A673 (cell line): ENCODE data around the gene PHAX. TPM values are rescaled to one million over a fixed set of nuclear protein-coding genes. Genes with fewer than 3 reads are reported as not detected.
"Not testable (repeated sequence)": the region's sequence is repeated elsewhere in the genome, so short reads cannot be mapped to it uniquely, and the experiment has no call there.

ENCODE experiments used
- BruUV-seq: library from RNA; stranded (reverse); fragments of 400-500 nt; replicated peaks from 2 replicates; lab custom pipeline; 2021; lab: Mats Ljungman, UMichigan
- CTCF ChIA-PET: fragments of 300-600 bp; sonication (Branson Sonifier 250); formaldehyde crosslinking; loops from one replicate; lab custom pipeline; 2022; ENCODE audit warnings: antibody characterized with exemption; lab: Charles Lee
- POLR2A ChIA-PET: fragments of 300-600 bp; sonication (Branson Sonifier 250); formaldehyde crosslinking; loops from one replicate; lab custom pipeline; 2022; ENCODE audit warnings: antibody characterized with exemption; ENCODE audit not compliant: low non-redundant PET; lab: Charles Lee
- DNase-seq: peaks from one replicate; pipeline ENCODE4 v3.0.0-alpha.2; 2015; ENCODE audit warnings: low spot score
- H3K27ac ChIP-seq: fragments of 200-600 bp; sonication (generic); 2 replicates; pipeline ENCODE4 v1.5.1; 2016; ENCODE audit warnings: mixed run types, low read depth, mild to moderate bottlenecking, mixed read lengths, antibody characterized with exemption, low read length; ENCODE audit not compliant: poor library complexity, severe bottlenecking
- H3K27me3 ChIP-seq: fragments of 200-600 bp; sonication (generic); replicated peaks from 2 replicates; pipeline ENCODE4 v1.6.1; 2017; ENCODE audit warnings: mixed run types, low read depth, mild to moderate bottlenecking, mixed read lengths, antibody characterized with exemption, low read length; ENCODE audit not compliant: insufficient read depth, poor library complexity
- H3K36me3 ChIP-seq: fragments of 200-600 bp; sonication (generic); 2 replicates; pipeline ENCODE4 v1.6.1; 2016; ENCODE audit warnings: mixed run types, mild to moderate bottlenecking, mixed read lengths, antibody characterized with exemption, low read length; ENCODE audit not compliant: insufficient read depth, poor library complexity, severe bottlenecking
- H3K4me1 ChIP-seq: fragments of 200-600 bp; sonication (generic); 2 replicates; pipeline ENCODE4 v1.6.1; 2017; ENCODE audit warnings: mixed run types, mild to moderate bottlenecking, mixed read lengths, antibody characterized with exemption, low read length; ENCODE audit not compliant: insufficient read depth, poor library complexity, severe bottlenecking
- H3K4me3 ChIP-seq: fragments of 200-600 bp; sonication (generic); 2 replicates; pipeline ENCODE4 v1.5.1; 2016; ENCODE audit warnings: low read depth, mixed run types, mild to moderate bottlenecking, mixed read lengths, low read length; ENCODE audit not compliant: poor library complexity, severe bottlenecking
- H3K9me3 ChIP-seq: fragments of 200-600 bp; sonication (generic); 2 replicates; pipeline ENCODE4 v1.6.1; 2016; ENCODE audit warnings: mixed run types, low read depth, mild to moderate bottlenecking, mixed read lengths, antibody characterized with exemption, low read length; ENCODE audit not compliant: poor library complexity, severe bottlenecking
- CTCF ChIP-seq: fragments of 300-800, 200-600 bp; sonication (generic); conservative IDR thresholded peaks from 2 replicates; pipeline ENCODE4 v1.5.1; 2017; ENCODE audit warnings: low read depth, mild to moderate bottlenecking, antibody characterized with exemption, low read length, moderate library complexity, mixed read lengths
- EZH2 ChIP-seq: fragments of 200-600 bp; sonication (generic); IDR thresholded peaks from 2 replicates; pipeline ENCODE4 v1.6.1; 2017; ENCODE audit warnings: borderline replicate concordance, low read depth, mild to moderate bottlenecking, mixed read lengths, antibody characterized with exemption, low read length; ENCODE audit not compliant: poor library complexity, severe bottlenecking
- intact Hi-C: fragments of 100-400 bp; cut with micrococcal nuclease; formaldehyde crosslinking; loops from one replicate; pipeline ENCODE4 v1.10.0; 2022; ENCODE audit not compliant: unreplicated experiment
- total RNA-seq: library from RNA; stranded (reverse); gene quantifications from 2 replicates; pipeline ENCODE4 v1.2.3, GENCODE V29; 2021

The PHAX gene
- total RNA-seq, 1 experiment from 2014 or later: 71.3 TPM

DNA sequence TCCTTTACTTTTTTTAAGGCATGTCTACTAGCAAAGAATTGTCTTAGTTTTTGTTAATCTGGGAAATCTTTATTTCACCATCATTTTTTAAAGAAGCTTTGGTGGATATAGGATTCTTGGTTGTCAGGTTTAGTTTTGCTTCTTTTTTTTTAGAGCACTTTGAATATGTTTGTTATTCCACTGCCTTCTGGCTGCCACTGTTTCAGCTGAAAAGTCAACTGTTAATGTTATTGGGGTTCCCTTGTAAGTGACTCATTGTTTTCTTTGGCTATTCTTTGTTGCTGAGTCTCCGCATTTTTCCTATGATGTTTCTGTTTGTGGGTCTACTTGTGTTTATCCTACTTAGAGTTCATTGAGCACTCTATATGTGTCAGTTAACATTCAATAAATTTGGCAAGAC, 44.4 kb downstream of the PHAX start:
- Histone ChIP-seq H3K9me3 (peaks cover 6% of the 10 kb centered on the region), H3K27ac (no peak overlapping the region), H3K4me1 (no peaks in the 10 kb centered on the region), H3K4me3 (no peak overlapping the region), H3K36me3 (no peaks in the 10 kb centered on the region), H3K27me3 (no peaks in the 10 kb centered on the region)
- TF ChIP-seq CTCF (no peak), EZH2 (no peak)
- intact Hi-C loops: no loop called here
- ChIA-PET POLR2A (no interaction called here), CTCF (no interaction called here)
- no TSS peak for BruUV-seq
- DNase-seq: no peak

DNA sequence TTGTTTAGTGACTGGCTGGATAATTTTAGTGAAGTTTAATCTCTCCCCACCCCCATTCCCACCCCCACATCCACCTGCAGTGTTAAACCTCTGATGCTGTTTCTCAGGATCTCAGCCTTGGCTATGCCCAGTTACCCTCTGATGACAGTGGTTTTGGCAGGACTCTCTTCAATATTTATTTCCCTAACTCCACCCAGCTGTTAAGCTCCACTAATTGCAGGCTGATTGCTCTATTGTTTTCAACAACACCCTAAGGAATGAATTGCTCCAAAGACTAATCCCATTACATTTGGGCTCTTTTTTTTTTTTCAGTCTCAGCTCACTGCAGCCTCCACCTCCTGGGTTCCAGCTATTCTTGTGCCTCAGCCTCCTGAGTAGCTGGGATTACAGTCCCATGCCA, 46.3 kb downstream of the PHAX start:
- Histone ChIP-seq H3K27ac (no peak overlapping the region), H3K4me3 (no peak overlapping the region), H3K9me3 (peaks cover 6% of the 10 kb centered on the region), H3K27me3 (no peaks in the 10 kb centered on the region), H3K4me1 (peaks cover 11% of the 10 kb centered on the region), H3K36me3 (no peaks in the 10 kb centered on the region)
- no TSS peak for BruUV-seq
- TF ChIP-seq CTCF (no peak), EZH2 (no peak)
- ChIA-PET CTCF (interaction anchor here (0.6 kb wide), 1 partner anchor 52 kb away, joined by 4 read pairs; the partner anchor contains the start of gene ALDH7A1), POLR2A (no interaction called here)
- intact Hi-C loops: no loop called here
- no peak for DNase-seq

- TF ChIP-seq CTCF (no peak), EZH2 (no peak)
- BruUV-seq: no TSS peak
- H3K9me3 ChIP-seq: peaks cover 6% of the 10 kb centered on the region
- H3K36me3 ChIP-seq: no peaks in the 10 kb centered on the region
- H3K4me1 ChIP-seq: peaks cover 18% of the 10 kb centered on the region
- CTCF ChIA-PET: no interaction called here
- POLR2A ChIA-PET: no interaction called here
- no peaks in the 10 kb centered on the region for H3K27me3 ChIP-seq
- H3K4me3 ChIP-seq: no peak overlapping the region
- no peak for DNase-seq
- intact Hi-C loops: no loop called here
- no peak overlapping the region for H3K27ac ChIP-seq
These were observed 47.7 kb downstream of the PHAX start for GRCh38 chr5:126648471-126648870.

DNA sequence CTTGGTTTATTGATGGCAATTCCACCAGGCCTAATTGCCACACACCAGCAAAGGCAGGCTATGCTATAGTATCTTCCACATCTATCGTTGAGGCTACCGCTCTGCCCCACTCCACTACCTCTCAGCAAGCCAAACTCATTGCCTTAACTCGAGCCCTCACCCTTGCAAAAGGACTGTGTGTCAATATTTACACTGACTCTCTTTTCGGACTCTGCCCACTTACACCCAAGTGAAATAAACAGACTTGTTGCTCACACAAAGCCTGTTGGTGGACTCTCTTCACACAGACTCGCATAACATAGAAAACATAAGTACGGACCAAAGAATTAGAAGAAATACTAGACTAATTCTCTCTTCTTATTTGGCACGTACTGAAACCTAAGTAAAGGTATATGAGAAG, 48.3 kb downstream of the PHAX start:
- POLR2A ChIA-PET, H3K9me3 ChIP-seq, H3K36me3 ChIP-seq, H3K27ac ChIP-seq, DNase-seq, BruUV-seq, H3K4me3 ChIP-seq, H3K27me3 ChIP-seq, CTCF ChIA-PET, intact Hi-C loops: not testable (repeated sequence)
- H3K4me1 ChIP-seq: peaks cover 18% of the 10 kb centered on the region

GRCh38 chr5:126649709-126650108, 49.0 kb downstream of the PHAX start:
- CTCF ChIA-PET, H3K27me3 ChIP-seq: not testable (repeated sequence)
- POLR2A ChIA-PET: interaction anchor here (0.6 kb wide), 1 partner anchor 10 kb away, joined by 8 read pairs; no protein-coding TSS in a partner anchor

More at GRCh38 chr5:126649709-126650108, 49.0 kb downstream of the PHAX start:
- intact Hi-C loops: loop anchor here (10.0 kb wide), 2 partner anchors 395 to 1555 kb away; no protein-coding TSS in a partner anchor
- H3K4me3 ChIP-seq, H3K36me3 ChIP-seq, BruUV-seq, DNase-seq, H3K27ac ChIP-seq, H3K9me3 ChIP-seq: not testable (repeated sequence)
- H3K4me1 ChIP-seq: peaks cover 18% of the 10 kb centered on the region
